OCI-LY7 (cell line): Measurements from ENCODE around the gene EML2. TPM values are rescaled to one million over a fixed set of nuclear protein-coding genes. Genes with fewer than 3 reads are reported as not detected.
A peak's percentile ranks its signal among the peaks of the same experiment; 100 is the strongest.

Experiments used
- BruUV-seq: library from RNA; stranded (reverse); fragments of 400-500 nt; replicated peaks from 2 replicates; lab custom pipeline; 2021; lab: Mats Ljungman, UMichigan
- CTCF ChIA-PET: fragments of 300-600 bp; sonication (Branson Sonifier 250); formaldehyde crosslinking; loops from one replicate; lab custom pipeline; 2022; ENCODE audit warnings: antibody characterized with exemption; ENCODE audit not compliant: unreplicated experiment; lab: Charles Lee
- POLR2A ChIA-PET: fragments of 300-600 bp; sonication (Branson Sonifier 250); formaldehyde crosslinking; loops from one replicate; lab custom pipeline; 2022; ENCODE audit warnings: antibody characterized with exemption; lab: Charles Lee
- DNase-seq: peaks from one replicate; pipeline ENCODE4 v3.0.0-alpha.2; 2015; ENCODE audit warnings: low spot score
- H2AFZ ChIP-seq: fragments of 200-600 bp; sonication (generic), shearing (Covaris generic); 2 replicates; pipeline ENCODE4 v1.6.1; 2014; ENCODE audit warnings: mild to moderate bottlenecking, antibody characterized with exemption, low read length, moderate library complexity
- H3K27ac ChIP-seq: fragments of 200-600 bp; sonication (generic); 2 replicates; pipeline ENCODE4 v1.5.1; 2014; ENCODE audit warnings: mixed run types, low read depth, mild to moderate bottlenecking, moderate library complexity, low read length, inconsistent platforms; ENCODE audit not compliant: poor library complexity, severe bottlenecking
- H3K36me3 ChIP-seq: fragments of 200-600 bp; sonication (generic); 2 replicates; pipeline ENCODE4 v1.6.1; 2014; ENCODE audit warnings: mild to moderate bottlenecking, antibody characterized with exemption, low read length, moderate library complexity, mixed read lengths; ENCODE audit not compliant: insufficient read depth
- H3K4me1 ChIP-seq: fragments of 200-600 bp; sonication (generic); 2 replicates; pipeline ENCODE4 v1.5.1; 2014; ENCODE audit warnings: mild to moderate bottlenecking, low read length; ENCODE audit not compliant: insufficient read depth, poor library complexity, severe bottlenecking
- H3K4me2 ChIP-seq: fragments of 200-600 bp; sonication (generic); 2 replicates; pipeline ENCODE4 v1.6.1; 2014; ENCODE audit warnings: mild to moderate bottlenecking, low read length
- H3K4me3 ChIP-seq: fragments of 200-600 bp; sonication (generic); 2 replicates; pipeline ENCODE4 v1.5.1; 2014; ENCODE audit warnings: mild to moderate bottlenecking, low read depth, low read length; ENCODE audit not compliant: poor library complexity, severe bottlenecking
- H3K79me2 ChIP-seq: fragments of 200-600 bp; sonication (generic); 2 replicates; pipeline ENCODE4 v1.6.1; 2016; ENCODE audit warnings: low read depth, mild to moderate bottlenecking, low read length, moderate library complexity, mixed read lengths; ENCODE audit not compliant: insufficient read depth
- H3K9me2 ChIP-seq: fragments of 200-600 bp; sonication (generic); 2 replicates; pipeline ENCODE4 v1.6.1; 2016; ENCODE audit warnings: mild to moderate bottlenecking, low read length, mixed read lengths; ENCODE audit not compliant: insufficient read depth
- H3K9me3 ChIP-seq: fragments of 200-600 bp; sonication (generic); 2 replicates; pipeline ENCODE4 v1.6.1; 2014; ENCODE audit warnings: mild to moderate bottlenecking, mixed run types, low read length, mixed read lengths
- H4K20me1 ChIP-seq: fragments of 200-600 bp; sonication (generic); 2 replicates; pipeline ENCODE4 v1.6.1; 2014; ENCODE audit warnings: mild to moderate bottlenecking, antibody characterized with exemption, low read length, moderate library complexity, mixed read lengths; ENCODE audit not compliant: insufficient read depth
- EZH2phosphoT487 ChIP-seq: fragments of 200-600 bp; sonication (generic); IDR thresholded peaks from 2 replicates; pipeline ENCODE4 v1.6.1; 2018; ENCODE audit warnings: low read depth, borderline replicate concordance, mild to moderate bottlenecking, mixed run types, antibody characterized with exemption, low read length, moderate library complexity, mixed read lengths
- intact Hi-C: fragments of 100-400 bp; cut with micrococcal nuclease; formaldehyde crosslinking; loops from one replicate; pipeline ENCODE4 v1.10.0; 2022; ENCODE audit not compliant: unreplicated experiment
- total RNA-seq, 2 experiments: library from RNA; depleted of rRNA in 1 of 2; stranded (reverse); fragments of >200 nt in 1 of 2; shearing (Covaris generic) in 1 of 2; gene quantifications; 2 replicates each; pipeline ENCODE4 v1.2.3, GENCODE V29; 2014 to 2022
- TF ChIP-seq, protein P1 (sequence below): fragments of 200-600 bp; sonication (generic); conservative IDR thresholded peaks from 2 replicates; pipeline ENCODE4 v1.5.1; 2014; ENCODE audit warnings: mild to moderate bottlenecking, antibody characterized with exemption, low read length, moderate library complexity, mixed read lengths

Gene EML2
- total RNA-seq, 2 experiments from 2014 or later: 26.1 to 47.5 TPM

DNA sequence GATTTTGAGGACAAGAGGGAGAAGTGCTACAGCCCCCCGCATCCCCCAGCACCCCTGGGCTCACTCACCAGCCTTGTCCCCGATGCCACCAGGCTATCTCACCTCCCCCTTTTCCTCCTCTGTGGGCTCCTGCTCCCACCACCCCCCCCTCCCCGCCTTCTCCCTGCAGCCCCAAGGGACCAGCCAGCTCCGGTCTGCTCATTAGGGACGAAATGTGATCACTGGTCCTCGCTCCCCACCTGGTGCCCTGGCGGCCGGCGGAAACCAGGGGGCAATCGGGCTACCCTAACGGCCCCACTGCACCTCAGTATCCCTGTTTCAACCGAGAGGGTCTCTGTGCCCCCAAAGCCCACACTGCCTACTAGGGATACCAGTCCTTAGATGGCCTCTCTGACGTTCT lies 39.9 kb downstream of the EML2 start:
- H3K4me1 ChIP-seq: peaks cover 19% of the 10 kb centered on the region
- no peaks in the 10 kb centered on the region for H3K79me2 ChIP-seq
- H3K4me3 ChIP-seq: no peak overlapping the region
- no peaks in the 10 kb centered on the region for H3K36me3 ChIP-seq
- no peak for DNase-seq
- H3K4me2 ChIP-seq: peak overlapping the region; percentile 63
- H2AFZ ChIP-seq: no peak overlapping the region
- no peaks in the 10 kb centered on the region for H3K9me3 ChIP-seq
- ChIA-PET CTCF (interaction anchor here (0.5 kb wide), 1 partner anchor 160 kb away, joined by 3 read pairs; no protein-coding TSS in a partner anchor), POLR2A (interaction anchor here (0.5 kb wide), 1 partner anchor 68 kb away, joined by 3 read pairs; no protein-coding TSS in a partner anchor)
- TF ChIP-seq EZH2phosphoT487: no peak
- TF ChIP-seq, protein P1, sequence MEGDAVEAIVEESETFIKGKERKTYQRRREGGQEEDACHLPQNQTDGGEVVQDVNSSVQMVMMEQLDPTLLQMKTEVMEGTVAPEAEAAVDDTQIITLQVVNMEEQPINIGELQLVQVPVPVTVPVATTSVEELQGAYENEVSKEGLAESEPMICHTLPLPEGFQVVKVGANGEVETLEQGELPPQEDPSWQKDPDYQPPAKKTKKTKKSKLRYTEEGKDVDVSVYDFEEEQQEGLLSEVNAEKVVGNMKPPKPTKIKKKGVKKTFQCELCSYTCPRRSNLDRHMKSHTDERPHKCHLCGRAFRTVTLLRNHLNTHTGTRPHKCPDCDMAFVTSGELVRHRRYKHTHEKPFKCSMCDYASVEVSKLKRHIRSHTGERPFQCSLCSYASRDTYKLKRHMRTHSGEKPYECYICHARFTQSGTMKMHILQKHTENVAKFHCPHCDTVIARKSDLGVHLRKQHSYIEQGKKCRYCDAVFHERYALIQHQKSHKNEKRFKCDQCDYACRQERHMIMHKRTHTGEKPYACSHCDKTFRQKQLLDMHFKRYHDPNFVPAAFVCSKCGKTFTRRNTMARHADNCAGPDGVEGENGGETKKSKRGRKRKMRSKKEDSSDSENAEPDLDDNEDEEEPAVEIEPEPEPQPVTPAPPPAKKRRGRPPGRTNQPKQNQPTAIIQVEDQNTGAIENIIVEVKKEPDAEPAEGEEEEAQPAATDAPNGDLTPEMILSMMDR: no peak
- no TSS peak for BruUV-seq
- H4K20me1 ChIP-seq: no peaks in the 10 kb centered on the region
- intact Hi-C loops: no loop called here
- H3K9me2 ChIP-seq: no peaks in the 10 kb centered on the region
- H3K27ac ChIP-seq: no peak overlapping the region

DNA sequence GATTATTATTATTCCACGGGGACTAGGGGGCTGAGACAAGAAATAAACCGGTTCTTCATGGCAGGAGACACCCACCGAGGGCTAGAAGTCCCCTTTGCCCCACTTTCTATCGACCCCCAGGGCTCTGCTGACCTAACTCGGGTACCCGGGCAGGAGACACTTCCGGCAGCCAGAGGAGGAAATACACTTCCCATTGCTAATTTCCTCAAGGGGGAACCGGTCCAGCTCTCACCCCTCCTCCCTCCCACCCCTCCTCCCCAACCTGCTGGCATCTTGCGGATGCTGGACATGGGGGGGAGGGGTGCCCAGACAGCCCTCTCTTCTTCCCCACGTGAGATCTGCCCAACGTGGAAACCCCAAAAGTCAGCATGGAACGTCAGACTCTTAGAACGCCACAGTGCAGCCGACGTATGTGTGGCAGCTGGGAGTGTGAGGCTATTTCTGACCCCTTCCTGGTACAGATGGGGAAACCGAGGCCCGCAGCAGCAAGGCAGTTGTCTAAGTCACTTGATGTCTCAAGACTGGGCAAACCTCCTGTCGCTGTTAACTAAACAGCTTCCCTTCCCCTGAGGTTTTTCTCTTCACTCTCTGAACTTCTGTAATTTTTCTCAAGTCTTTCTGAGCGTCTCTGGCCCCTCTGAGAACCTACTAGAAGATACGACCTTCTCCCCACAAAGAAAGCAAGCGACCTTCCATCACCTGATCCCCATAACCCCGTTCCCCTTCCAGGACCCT lies 40.8 kb downstream of the EML2 start:
- Histone ChIP-seq H3K27ac (no peak overlapping the region), H3K4me3 (peak overlapping the region; percentile 44), H4K20me1 (no peaks in the 10 kb centered on the region), H3K9me3 (no peaks in the 10 kb centered on the region), H3K79me2 (no peaks in the 10 kb centered on the region), H3K36me3 (no peaks in the 10 kb centered on the region), H3K4me1 (peaks cover 19% of the 10 kb centered on the region), H3K4me2 (peak overlapping the region; percentile 63), H3K9me2 (no peaks in the 10 kb centered on the region), H2AFZ (peak overlapping the region; percentile 58; the same call in 1 of the 2 replicates)
- intact Hi-C loops: no loop called here
- POLR2A ChIA-PET: interaction anchor here (0.5 kb wide), 1 partner anchor 69 kb away, joined by 3 read pairs; no protein-coding TSS in a partner anchor
- no TSS peak for BruUV-seq
- DNase-seq: peak; percentile 24
- CTCF ChIA-PET: interaction anchor here (0.6 kb wide), 1 partner anchor 47 kb away, joined by 3 read pairs; no protein-coding TSS in a partner anchor
- TF ChIP-seq, protein P1: no peak
- no peak for TF ChIP-seq EZH2phosphoT487
